ENCODE results near the gene DNAH2.

DNAH2 gene

DNA sequence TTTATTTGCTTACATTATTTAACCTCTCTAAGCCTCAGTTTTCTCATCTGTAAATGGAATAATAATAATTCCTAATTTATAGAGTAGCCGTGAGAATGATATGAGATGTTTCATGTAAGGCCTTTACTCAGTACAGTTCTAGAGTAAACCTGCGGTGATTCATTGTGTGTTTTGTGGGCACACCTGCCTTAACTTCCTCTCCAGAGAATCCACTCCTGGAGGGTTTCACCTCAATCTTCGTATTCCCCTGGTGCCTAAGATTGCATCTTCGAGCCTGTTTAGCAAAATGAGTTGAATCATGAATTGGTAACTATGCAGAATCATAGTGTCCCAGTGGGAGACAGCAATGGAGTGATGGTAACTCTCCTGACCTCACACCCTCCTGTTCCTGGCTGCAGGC is 52.3 kb downstream of the DNAH2 start:
- H3K4me3 ChIP-seq, result no peak overlapping the region
- H3K36me3 ChIP-seq, result no peaks in the 10 kb centered on the region
- H3K27ac ChIP-seq, result no peak overlapping the region
- intact Hi-C loops (cut with DNase I; ENCODE audit: low total_unique reads), result no loop called here
- no peak for DNase-seq
- TF ChIP-seq, protein P1, sequence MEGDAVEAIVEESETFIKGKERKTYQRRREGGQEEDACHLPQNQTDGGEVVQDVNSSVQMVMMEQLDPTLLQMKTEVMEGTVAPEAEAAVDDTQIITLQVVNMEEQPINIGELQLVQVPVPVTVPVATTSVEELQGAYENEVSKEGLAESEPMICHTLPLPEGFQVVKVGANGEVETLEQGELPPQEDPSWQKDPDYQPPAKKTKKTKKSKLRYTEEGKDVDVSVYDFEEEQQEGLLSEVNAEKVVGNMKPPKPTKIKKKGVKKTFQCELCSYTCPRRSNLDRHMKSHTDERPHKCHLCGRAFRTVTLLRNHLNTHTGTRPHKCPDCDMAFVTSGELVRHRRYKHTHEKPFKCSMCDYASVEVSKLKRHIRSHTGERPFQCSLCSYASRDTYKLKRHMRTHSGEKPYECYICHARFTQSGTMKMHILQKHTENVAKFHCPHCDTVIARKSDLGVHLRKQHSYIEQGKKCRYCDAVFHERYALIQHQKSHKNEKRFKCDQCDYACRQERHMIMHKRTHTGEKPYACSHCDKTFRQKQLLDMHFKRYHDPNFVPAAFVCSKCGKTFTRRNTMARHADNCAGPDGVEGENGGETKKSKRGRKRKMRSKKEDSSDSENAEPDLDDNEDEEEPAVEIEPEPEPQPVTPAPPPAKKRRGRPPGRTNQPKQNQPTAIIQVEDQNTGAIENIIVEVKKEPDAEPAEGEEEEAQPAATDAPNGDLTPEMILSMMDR (IDR thresholded peaks at IDR 0.05), result no peak
- H3K27me3 ChIP-seq, result peaks cover 0 to 11% of the 10 kb centered on the region in 2 donors
- no peaks in the 10 kb centered on the region for H3K4me1 ChIP-seq
- no peaks in the 10 kb centered on the region for H3K9me3 ChIP-seq

DNA sequence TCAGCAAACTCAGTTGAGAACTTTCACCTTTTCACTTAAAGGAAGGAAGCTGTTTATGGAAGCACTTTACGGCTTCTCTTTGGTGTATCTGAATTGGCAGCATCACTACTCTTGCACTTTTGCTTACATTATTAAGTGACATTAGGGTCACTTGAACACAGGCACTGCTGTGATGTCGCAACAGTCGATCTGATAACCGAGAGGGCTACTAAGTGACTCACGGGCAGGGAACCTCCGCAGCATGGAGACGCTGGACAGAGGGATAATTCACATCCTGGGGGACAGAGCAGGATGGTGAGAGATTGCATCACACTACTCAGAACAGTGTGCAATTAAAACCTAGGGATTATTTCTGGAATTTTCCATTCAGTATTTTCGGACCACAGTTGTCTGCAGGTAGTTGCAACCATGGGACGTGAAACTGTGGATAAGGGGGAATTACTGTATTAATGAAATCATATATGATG is 56.5 kb downstream of the DNAH2 start:
- Histone ChIP-seq H3K4me1 (no peaks in the 10 kb centered on the region), H3K4me3 (no peak overlapping the region), H3K36me3 (no peaks in the 10 kb centered on the region), H3K27me3 (peaks cover 0 to 29% of the 10 kb centered on the region in 2 donors), H3K27ac (no peak overlapping the region), H3K9me3 (no peaks in the 10 kb centered on the region)
- TF ChIP-seq, protein P1 (IDR thresholded peaks at IDR 0.05), result no peak
- intact Hi-C loops (cut with DNase I; ENCODE audit: low total_unique reads), result no loop called here
- DNase-seq, result no peak

DNA sequence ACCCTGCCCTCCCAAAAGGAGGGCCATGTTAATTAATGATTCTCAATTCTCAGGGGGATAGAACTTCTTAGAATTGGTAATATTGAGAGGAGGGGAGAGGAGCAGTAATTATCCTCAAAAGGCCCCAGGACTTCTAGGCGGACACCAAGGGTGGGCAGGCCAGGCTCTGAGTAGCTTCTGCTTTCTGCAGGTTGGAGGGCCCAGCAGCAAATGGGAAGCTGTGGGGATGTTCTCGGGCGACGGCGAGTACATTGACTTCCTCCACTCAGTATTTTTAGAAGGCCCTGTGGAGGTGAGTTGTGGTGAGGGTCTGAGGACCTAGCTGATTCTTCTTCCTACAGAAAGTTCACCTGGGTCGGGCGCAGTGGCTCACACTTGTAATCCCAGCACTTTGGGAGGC is 57.5 kb downstream of the DNAH2 start:
- no peak overlapping the region for H3K4me3 ChIP-seq
- H3K9me3 ChIP-seq, result no peaks in the 10 kb centered on the region
- H3K36me3 ChIP-seq, result no peaks in the 10 kb centered on the region
- H3K27ac ChIP-seq, result no peak overlapping the region
- TF ChIP-seq, protein P1 (IDR thresholded peaks at IDR 0.05), result no peak
- peaks cover 0 to 33% of the 10 kb centered on the region in 2 donors for H3K27me3 ChIP-seq
- DNase-seq, result no peak
- H3K4me1 ChIP-seq, result no peaks in the 10 kb centered on the region
- intact Hi-C loops (cut with DNase I; ENCODE audit: low total_unique reads), result no loop called here

DNA sequence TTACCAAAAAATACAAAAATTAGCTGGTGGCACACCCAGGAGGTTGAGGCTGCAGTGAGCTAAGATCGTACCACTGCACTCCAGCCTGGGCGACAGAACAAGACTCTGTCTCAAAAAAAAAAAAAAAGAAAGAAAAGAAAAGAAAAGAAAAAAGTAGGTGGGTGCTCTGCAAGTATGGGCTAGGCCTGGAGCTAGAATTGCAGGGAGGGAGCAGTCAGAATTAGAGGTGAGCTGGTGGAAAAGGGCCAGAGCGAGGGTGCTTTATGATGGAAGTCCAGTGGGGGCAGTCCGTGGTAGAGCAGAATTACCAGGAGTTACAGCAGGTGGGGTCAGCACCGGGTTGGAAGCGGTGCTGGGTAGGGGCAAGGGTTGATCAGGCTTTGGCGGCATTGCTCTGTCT is 59.5 kb downstream of the DNAH2 start:
- Histone ChIP-seq H3K27me3 (peaks cover 0 to 41% of the 10 kb centered on the region in 2 donors), H3K4me3 (no peak overlapping the region), H3K4me1 (no peaks in the 10 kb centered on the region), H3K27ac (no peak overlapping the region), H3K36me3 (no peaks in the 10 kb centered on the region), H3K9me3 (no peaks in the 10 kb centered on the region)
- intact Hi-C loops (cut with DNase I; ENCODE audit: low total_unique reads), result no loop called here
- no peak for DNase-seq
- TF ChIP-seq, protein P1 (IDR thresholded peaks at IDR 0.05), result no peak

DNA sequence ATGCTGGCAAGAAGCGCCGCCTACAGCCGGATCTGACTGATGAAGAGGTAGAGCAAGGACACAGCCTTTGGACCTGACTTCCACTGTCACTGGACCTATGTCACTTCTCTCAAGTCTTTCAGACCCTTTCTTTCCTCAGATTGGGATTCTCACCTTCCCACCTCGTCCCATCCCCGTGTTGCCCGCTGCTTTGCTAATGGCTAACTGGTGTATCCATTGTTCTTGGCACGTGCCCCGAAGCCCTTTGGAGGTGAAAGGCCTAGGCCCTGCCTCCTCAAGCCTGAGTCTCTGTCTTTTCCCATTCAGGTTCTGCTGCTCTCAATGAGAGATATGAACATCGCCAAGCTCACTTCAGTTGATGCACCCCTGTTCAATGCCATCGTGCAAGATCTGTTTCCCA is 63.2 kb downstream of the DNAH2 start:
- TF ChIP-seq, protein P1 (IDR thresholded peaks at IDR 0.05), result no peak
- no peaks in the 10 kb centered on the region for H3K36me3 ChIP-seq
- no peaks in the 10 kb centered on the region for H3K9me3 ChIP-seq
- H3K4me3 ChIP-seq, result no peak overlapping the region
- no peaks in the 10 kb centered on the region for H3K4me1 ChIP-seq
- no peak for DNase-seq
- H3K27ac ChIP-seq, result no peak overlapping the region
- intact Hi-C loops (cut with DNase I; ENCODE audit: low total_unique reads), result no loop called here
- H3K27me3 ChIP-seq, result peaks cover 0 to 39% of the 10 kb centered on the region in 2 donors

DNA sequence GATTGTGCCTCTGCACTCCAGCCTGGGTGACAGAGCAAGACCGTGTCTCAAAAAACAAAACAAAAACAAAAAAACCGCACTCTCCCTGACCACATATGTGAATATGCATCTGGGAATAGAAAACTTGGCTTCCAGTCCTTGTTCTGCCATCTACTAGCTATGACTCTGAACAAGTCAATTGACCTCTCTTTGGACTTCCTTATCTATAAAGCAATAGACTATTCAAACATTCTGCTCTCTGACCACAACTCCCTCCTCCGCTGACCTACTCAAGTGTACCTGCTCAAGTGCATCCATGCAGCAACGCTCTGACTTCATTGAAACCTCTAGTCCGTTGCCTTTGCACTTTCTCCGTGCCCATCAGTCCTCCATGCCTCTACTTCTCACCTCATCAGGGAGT is 63.9 kb downstream of the DNAH2 start:
- Histone ChIP-seq H3K27ac (no peak overlapping the region), H3K36me3 (no peaks in the 10 kb centered on the region), H3K4me3 (no peak overlapping the region), H3K9me3 (no peaks in the 10 kb centered on the region), H3K27me3 (peaks cover 0 to 39% of the 10 kb centered on the region in 2 donors), H3K4me1 (no peaks in the 10 kb centered on the region)
- intact Hi-C loops (cut with DNase I; ENCODE audit: low total_unique reads), result no loop called here
- no peak for DNase-seq
- TF ChIP-seq, protein P1 (IDR thresholded peaks at IDR 0.05), result no peak

Measured in tibial artery (tissue), 4 donors.